HepG2 (cell line): ENCODE data around the gene ARHGAP26. TPM values are rescaled to one million over a fixed set of nuclear protein-coding genes. Genes with fewer than 3 reads are reported as not detected.

Experiments
- ATAC-seq: fragments of 200-7000 bp; cut with Tn5 transposase; 3 replicates; pipeline ENCODE4 v1.9.1; 2020; ENCODE audit warnings: mild to moderate bottlenecking, moderate library complexity
- BruUV-seq: library from RNA; stranded (reverse); fragments of 400-500 nt; replicated peaks from 2 replicates; lab custom pipeline; 2021; lab: Mats Ljungman, UMichigan
- CTCF ChIA-PET: fragments of 300-600 bp; formaldehyde crosslinking; extraction: SDS; loops from one replicate; lab custom pipeline; 2021; ENCODE audit warnings: low total read pairs, inconsistent platforms, low intra/inter-chr PET ratio; lab: Yijun Ruan, JAX
- POLR2A ChIA-PET: fragments of 350-600 bp; sonication (Branson Sonifier 250); formaldehyde crosslinking; loops from one replicate; lab custom pipeline; 2020; ENCODE audit warnings: antibody characterized with exemption, inconsistent platforms; lab: Yijun Ruan, JAX
- DNase-seq: peaks from one replicate; pipeline ENCODE4 v3.0.0-alpha.2; 2015; ENCODE audit warnings: low spot score
- FAIRE-seq: peaks from 3 replicates; lab custom pipeline; 2011; peaks lifted over from hg19 to GRCh38; lab: Jason Lieb, UNC
- H2AFZ ChIP-seq: one replicate; pipeline ENCODE4 v1.6.1; 2011; ENCODE audit warnings: low read length, inconsistent platforms
- H3K27ac ChIP-seq: fragments of 300-600 bp; 3 replicates; pipeline ENCODE4 v1.8.0; 2011; ENCODE audit warnings: mixed run types, mild to moderate bottlenecking, mixed read lengths, low read length, inconsistent platforms; ENCODE audit not compliant: insufficient read depth; ENCODE audit errors: extremely low read length
- H3K27me3 ChIP-seq, 2 experiments: fragments of 200-600 bp in 1 of 2; 2 replicates in 1 of 2; 3 replicates in 1 of 2; pipeline versions ENCODE4 v1.6.0 to v1.8.0; 2011; ENCODE audit warnings: low read length in 2 of 2, mild to moderate bottlenecking in 2 of 2, moderate library complexity in 2 of 2, inconsistent platforms in 1 of 2; ENCODE audit not compliant: insufficient read depth in 2 of 2, control insufficient read depth in 1 of 2
- H3K36me3 ChIP-seq, 2 experiments: fragments of 200-600 bp in 1 of 2; replicated peaks in 1 of 2; 2 replicates in 1 of 2; 3 replicates in 1 of 2; pipeline versions ENCODE4 v1.5.1 to v1.8.0; 2011; ENCODE audit warnings: low read length in 2 of 2, inconsistent platforms in 1 of 2; ENCODE audit not compliant: insufficient read depth in 2 of 2, control insufficient read depth in 1 of 2
- H3K4me1 ChIP-seq: 2 replicates; pipeline ENCODE4 v1.5.1; 2012; ENCODE audit warnings: low read length, inconsistent platforms; ENCODE audit not compliant: insufficient read depth
- H3K4me2 ChIP-seq: 2 replicates; pipeline ENCODE4 v1.6.0; 2011; ENCODE audit warnings: low read depth, low read length, inconsistent platforms
- H3K4me3 ChIP-seq, 3 experiments: fragments of 200-600 bp in 1 of 3; sonication (generic), shearing (Covaris generic) in 1 of 3; replicated peaks in 1 of 3; 2 replicates each; pipeline ENCODE4 v1.5.1; 2011 to 2016; ENCODE audit warnings: low read length in 3 of 3, inconsistent platforms in 2 of 3, low read depth in 2 of 3, mild to moderate bottlenecking in 2 of 3, control low read depth in 1 of 3, mixed read lengths in 1 of 3; ENCODE audit not compliant: insufficient read depth in 1 of 3
- H3K79me2 ChIP-seq: one replicate; pipeline ENCODE4 v1.6.1; 2011; ENCODE audit warnings: low read length, inconsistent platforms; ENCODE audit not compliant: insufficient read depth
- H3K9ac ChIP-seq: 2 replicates; pipeline ENCODE4 v1.6.0; 2011; ENCODE audit warnings: mild to moderate bottlenecking, low read depth, low read length, inconsistent platforms; ENCODE audit not compliant: insufficient read depth
- H3K9me3 ChIP-seq: 2 replicates; pipeline ENCODE4 v1.5.1; 2012; ENCODE audit warnings: mild to moderate bottlenecking, low read length
- H4K20me1 ChIP-seq: 2 replicates; pipeline ENCODE4 v1.6.0; 2011; ENCODE audit warnings: inconsistent platforms, mild to moderate bottlenecking, low read length, moderate library complexity; ENCODE audit not compliant: insufficient read depth
- ARNTL ChIP-seq: sonication (generic); formaldehyde crosslinking; IDR thresholded peaks from 2 replicates; pipeline ENCODE4 v1.4.0; 2020; ENCODE audit warnings: mild to moderate bottlenecking, missing genetic modification reagents
- FOXP1 ChIP-seq, 2 experiments: fragments of 450-650 bp in 1 of 2; IDR thresholded peaks; 2 replicates each; pipeline ENCODE4 v1.6.1; 2017 to 2018; ENCODE audit warnings: antibody characterized with exemption in 1 of 2
- HIVEP1 ChIP-seq: sonication (generic); formaldehyde crosslinking; IDR thresholded peaks from 2 replicates; pipeline ENCODE4 v1.4.0; 2020; ENCODE audit warnings: mild to moderate bottlenecking, missing genetic modification reagents
- STAT5B ChIP-seq: sonication (generic); formaldehyde crosslinking; IDR thresholded peaks from 2 replicates; pipeline ENCODE4 v1.4.0; 2020; ENCODE audit warnings: missing genetic modification reagents
- ZNF205 ChIP-seq: IDR thresholded peaks from 2 replicates; pipeline ENCODE4 v1.6.1; 2018; ENCODE audit warnings: missing biosample characterization, missing genetic modification reagents
- ZNF335 ChIP-seq: sonication (generic); formaldehyde crosslinking; IDR thresholded peaks from 2 replicates; pipeline ENCODE4 v1.4.0; 2020; ENCODE audit warnings: missing genetic modification reagents
- ZNF33B ChIP-seq: sonication (generic); formaldehyde crosslinking; IDR thresholded peaks from 2 replicates; pipeline ENCODE4 v1.5.1; 2020; ENCODE audit warnings: mild to moderate bottlenecking, missing genetic modification reagents
- ZNF446 ChIP-seq: sonication (generic); formaldehyde crosslinking; IDR thresholded peaks from 2 replicates; pipeline ENCODE4 v1.5.0; 2020; ENCODE audit warnings: mild to moderate bottlenecking, missing genetic modification reagents
- ZNF572 ChIP-seq: sonication (generic); formaldehyde crosslinking; IDR thresholded peaks from 2 replicates; pipeline ENCODE4 v1.5.1; 2020; ENCODE audit warnings: mild to moderate bottlenecking, missing genetic modification reagents
- ZNF713 ChIP-seq: sonication (generic); formaldehyde crosslinking; IDR thresholded peaks from 2 replicates; pipeline ENCODE4 v1.4.0; 2020; ENCODE audit warnings: mild to moderate bottlenecking, missing genetic modification reagents
- WGBS: methylation state at CpG from one replicate; pipeline ENCODE4 v1.1.6; 2017; ENCODE audit warnings: low lambda C conversion rate; 5-methylcytosine and 5-hydroxymethylcytosine counted together
- in situ Hi-C: cut with HindIII; loops from 2 replicates; pipeline ENCODE4 v1.10.0; 2017; ENCODE audit warnings: low pct_unique_long_range_greater_than_20kb; ENCODE audit not compliant: extremely low pct_ligation_motif_present
- intact Hi-C: fragments of 100-400 bp; cut with micrococcal nuclease; formaldehyde crosslinking; loops from one replicate; pipeline ENCODE4 v1.10.0; 2022; ENCODE audit not compliant: unreplicated experiment
- polyA plus RNA-seq, 8 experiments: library from polyadenylated mRNA; depleted of rRNA in 3 of 8; stranded (reverse) in 7 of 8; unstranded in 1 of 8; fragments of >200 nt; fragmentation: Illumina TruSeq in 4 of 8; extraction: Trizol in 4 of 8; gene quantifications; 2 replicates each; pipeline versions ENCODE4 v1.2.1 to v1.2.3, GENCODE V29; 2011 to 2016; ENCODE audit warnings: low read depth in 4 of 8, missing spikeins in 1 of 8, mixed read lengths in 1 of 8; ENCODE audit not compliant: insufficient read depth in 1 of 8
- total RNA-seq, 5 experiments: library from RNA; depleted of rRNA; stranded (reverse); fragments of >200 nt; fragmentation: Illumina TruSeq; extraction: Trizol; gene quantifications; 2 replicates each; pipeline ENCODE4 v1.2.3, GENCODE V29; 2016; ENCODE audit warnings: low read depth in 1 of 5
- TF ChIP-seq, protein P1 (sequence below): sonication (generic); formaldehyde crosslinking; IDR thresholded peaks from 2 replicates; pipeline ENCODE4 v1.9.0; 2021; ENCODE audit warnings: missing genetic modification reagents, mild to moderate bottlenecking, borderline replicate concordance

Gene ARHGAP26
- total and polyA plus RNA-seq, 2 of the 13 experiments (the other 11 are each of a cell fraction or from before 2014, with no cell fraction given), result 9.6 to 18.2 TPM

GRCh38 chr5:142865631-142866030 lies 95.5 kb downstream of the ARHGAP26 start:
- no peak for TF ChIP-seq ZNF33B (CRISPR knock-in tag)
- TF ChIP-seq ZNF335 (CRISPR knock-in tag), result no peak
- no peak for TF ChIP-seq ZNF713 (CRISPR knock-in tag)
- no peak for TF ChIP-seq ARNTL (CRISPR knock-in tag)
- TF ChIP-seq HIVEP1 (CRISPR knock-in tag), result no peak
- TF ChIP-seq, protein P1, sequence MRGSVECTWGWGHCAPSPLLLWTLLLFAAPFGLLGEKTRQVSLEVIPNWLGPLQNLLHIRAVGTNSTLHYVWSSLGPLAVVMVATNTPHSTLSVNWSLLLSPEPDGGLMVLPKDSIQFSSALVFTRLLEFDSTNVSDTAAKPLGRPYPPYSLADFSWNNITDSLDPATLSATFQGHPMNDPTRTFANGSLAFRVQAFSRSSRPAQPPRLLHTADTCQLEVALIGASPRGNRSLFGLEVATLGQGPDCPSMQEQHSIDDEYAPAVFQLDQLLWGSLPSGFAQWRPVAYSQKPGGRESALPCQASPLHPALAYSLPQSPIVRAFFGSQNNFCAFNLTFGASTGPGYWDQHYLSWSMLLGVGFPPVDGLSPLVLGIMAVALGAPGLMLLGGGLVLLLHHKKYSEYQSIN (CRISPR knock-in tag), result no peak
- TF ChIP-seq STAT5B, result no peak
- no peak for TF ChIP-seq ZNF572 (CRISPR knock-in tag)
- no peak for TF ChIP-seq ZNF446 (CRISPR knock-in tag)
- no peak for TF ChIP-seq ZNF205 (CRISPR knock-in tag)
- TF ChIP-seq FOXP1 (IDR thresholded peaks at IDR 0.05), result no peak
- no peak for TF ChIP-seq FOXP1 (CRISPR knock-in tag; IDR thresholded peaks at IDR 0.05)
- H3K79me2 ChIP-seq, result peaks cover 22% of the 10 kb centered on the region
- WGBS, result 94% methylated on average over 4 of the region's 4 CpGs

More at GRCh38 chr5:142865631-142866030, 95.5 kb downstream of the ARHGAP26 start:
- no peak for DNase-seq
- Histone ChIP-seq H3K27ac (no peak overlapping the region), H3K4me2 (no peak overlapping the region), H3K4me3 (no peak overlapping the region), H3K9me3 (no peaks in the 10 kb centered on the region), H3K4me1 (peaks cover 37% of the 10 kb centered on the region), H3K36me3 (no peaks in the 10 kb centered on the region), H3K9ac (no peak overlapping the region), H2AFZ (no peak overlapping the region), H4K20me1 (no peaks in the 10 kb centered on the region), H3K27me3 (no peaks in the 10 kb centered on the region)
- no peak for ATAC-seq
- in situ Hi-C loops, result no loop called here
- intact Hi-C loops, result loop anchor here (5.0 kb wide), 1 partner anchor 33 kb away; no protein-coding TSS in a partner anchor
- no TSS peak for BruUV-seq
- FAIRE-seq, result no peak
- ChIA-PET CTCF (interaction anchor here (0.7 to 3.8 kb wide), 3 partner anchors 95 to 117 kb away, joined by 3 to 30 read pairs (median 19); partner anchors contain the start of gene ARHGAP26), POLR2A (no interaction called here)
